Kidney glomerular epithelial cell (primary cell): ENCODE data around the gene UBFD1.
A peak's percentile ranks its signal among the peaks of the same experiment; 100 is the strongest.
"Not testable (repeated sequence)": the region's sequence is repeated elsewhere in the genome, so short reads cannot be mapped to it uniquely, and the experiment has no call there.

Experiments used
- DNase-seq: peaks from one replicate; lab custom pipeline; 2025; lab: John Stamatoyannopoulos, UW

Gene UBFD1

DNA sequence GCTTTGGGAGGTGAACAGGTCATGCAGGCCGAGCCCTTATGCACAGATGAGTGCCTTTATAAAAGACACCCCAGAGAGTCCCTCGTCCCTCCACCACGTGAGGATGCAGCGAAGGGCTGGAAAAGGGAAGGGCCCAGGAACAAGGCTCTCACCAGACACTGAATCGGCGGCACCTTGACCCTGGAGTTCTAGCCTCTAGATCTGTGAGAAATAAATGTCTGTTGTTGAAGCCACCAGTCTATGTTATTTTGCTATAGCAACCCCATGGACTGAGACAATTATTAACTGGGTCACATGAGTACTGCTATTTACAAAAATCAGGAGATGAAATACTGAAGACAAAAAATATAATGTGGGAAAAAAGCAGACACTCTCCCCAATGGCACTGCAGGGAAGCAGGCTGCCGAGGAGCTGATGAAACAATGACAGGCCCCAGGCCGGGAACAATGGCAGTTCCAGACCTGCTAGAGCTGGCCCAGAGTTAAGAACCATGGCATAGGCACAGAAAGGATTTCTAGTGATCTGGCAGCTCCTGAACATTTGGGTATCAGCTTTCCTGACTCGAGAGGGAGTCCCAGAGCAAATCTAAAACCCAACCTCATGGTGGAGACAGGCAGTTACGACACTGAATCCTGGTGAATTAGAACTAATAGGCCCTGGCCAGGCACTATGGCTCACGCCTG, 29.4 kb upstream of the UBFD1 start:
- DNase-seq, result peak; percentile 13

DNA sequence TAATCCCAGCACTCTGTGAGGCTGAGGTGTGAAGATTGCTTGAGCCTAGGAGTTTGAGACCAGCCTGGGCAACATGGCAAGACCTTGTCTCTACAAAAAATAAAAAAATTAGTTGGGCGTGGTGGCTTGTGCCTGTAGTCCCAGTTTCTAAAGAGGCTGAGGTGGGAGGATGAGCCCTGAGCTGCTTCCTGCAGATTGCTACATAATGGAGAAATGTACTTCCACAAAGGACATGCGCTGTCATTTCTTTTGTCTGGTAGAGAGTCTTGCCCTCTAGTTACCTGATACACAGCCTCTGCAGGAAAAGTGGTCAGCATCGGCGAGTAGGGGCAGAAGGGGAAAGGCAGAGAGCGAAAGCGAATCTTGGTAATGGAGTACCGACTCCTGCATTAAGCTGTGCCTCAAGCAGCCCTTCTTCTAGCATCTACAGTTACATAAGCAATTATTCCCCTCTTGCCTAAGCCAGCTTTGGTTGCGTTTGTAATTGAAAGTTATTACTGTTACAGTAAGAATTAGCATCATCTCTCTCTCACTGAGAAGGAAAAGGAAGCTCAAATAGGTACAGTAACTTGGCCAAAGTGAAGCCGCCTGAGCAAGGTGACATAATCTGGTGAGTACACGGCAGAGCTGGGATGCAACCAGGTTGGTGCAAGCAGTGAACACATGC, 28.8 kb upstream of the UBFD1 start:
- DNase-seq, result no peak

DNA sequence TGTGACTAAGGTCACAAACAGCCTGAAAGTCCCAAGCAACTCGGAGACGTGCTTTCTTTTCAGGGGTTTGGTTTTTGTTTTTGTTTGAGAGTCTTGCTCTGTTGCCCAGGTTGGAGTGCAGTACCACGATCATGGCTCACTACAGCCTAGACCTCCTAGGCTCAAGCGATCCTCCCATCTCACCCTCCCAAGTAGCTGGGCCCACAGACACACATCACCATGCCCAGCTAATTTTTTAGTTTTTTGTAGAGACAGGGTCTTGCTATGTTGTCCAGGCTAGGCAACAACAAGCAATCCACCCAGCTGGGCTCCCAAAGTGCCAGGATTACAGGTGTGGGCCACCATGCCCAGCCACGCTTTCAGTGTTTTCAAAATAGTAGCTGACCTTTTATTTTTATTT, 27.5 kb upstream of the UBFD1 start:
- DNase-seq, result no peak

DNA sequence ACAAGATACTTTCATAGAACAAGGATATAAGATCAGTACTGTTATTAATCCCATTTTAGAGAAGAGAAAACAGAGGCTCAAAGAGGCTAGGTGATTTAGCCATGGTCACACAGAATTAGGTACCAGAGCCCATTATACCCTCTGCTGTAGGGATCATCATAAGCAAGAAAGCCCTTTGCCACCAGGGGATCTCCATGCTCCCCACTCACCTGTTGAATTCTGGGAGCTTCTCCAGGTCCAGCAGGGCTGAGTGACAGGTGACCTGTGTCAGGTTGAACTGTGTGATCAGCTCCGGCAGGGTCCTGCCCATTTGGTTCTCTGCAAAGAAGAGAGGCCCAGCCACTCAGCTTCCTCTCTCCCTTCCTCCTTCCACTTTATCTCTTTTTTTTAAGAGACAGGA, 25.1 kb upstream of the UBFD1 start:
- no peak for DNase-seq

GRCh38 chr16:23534868-23535860, 22.4 kb upstream of the UBFD1 start:
- DNase-seq, result no peak

DNA sequence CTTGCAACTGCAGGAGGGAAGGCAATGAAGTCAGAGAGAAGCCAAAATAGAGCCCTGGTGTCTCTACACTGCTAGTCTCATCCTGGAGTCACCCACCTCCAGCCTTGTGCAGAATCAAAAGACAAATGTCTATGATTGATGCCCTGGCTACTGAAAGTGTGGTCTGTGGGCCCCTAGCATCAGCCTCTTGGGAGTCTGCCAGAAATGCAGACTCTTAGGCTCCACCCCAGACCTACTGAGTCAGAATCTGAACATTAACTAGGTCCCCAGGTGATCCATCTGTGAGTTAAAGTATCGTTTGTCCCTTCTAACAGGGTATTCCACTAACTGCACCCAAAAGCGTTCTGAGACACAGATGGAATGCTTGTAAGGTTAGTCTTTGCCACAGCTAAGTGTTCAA, 21.6 kb upstream of the UBFD1 start:
- peak; percentile 20 for DNase-seq

- DNase-seq, result no peak
Measured at GRCh38 chr16:23537390-23537789, 20.1 kb upstream of the UBFD1 start.

DNA sequence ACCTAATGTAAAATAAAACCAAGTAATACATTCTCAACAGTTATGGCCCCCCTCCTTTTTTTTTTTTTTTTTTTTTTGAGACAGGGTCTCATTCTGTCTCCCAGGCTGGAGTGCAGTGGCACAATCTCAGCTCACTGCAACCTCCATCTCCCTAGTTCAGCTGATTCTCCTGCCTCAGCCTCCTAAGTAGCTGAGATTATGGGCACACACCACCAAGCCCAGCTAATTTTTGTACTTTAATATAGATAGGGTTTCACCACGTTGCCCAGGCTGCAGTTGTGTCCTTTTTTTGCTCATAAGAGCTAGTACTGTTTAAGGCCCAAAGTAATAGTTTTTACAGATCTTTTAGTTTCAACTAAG, 18.6 kb upstream of the UBFD1 start:
- DNase-seq, result no peak

DNA sequence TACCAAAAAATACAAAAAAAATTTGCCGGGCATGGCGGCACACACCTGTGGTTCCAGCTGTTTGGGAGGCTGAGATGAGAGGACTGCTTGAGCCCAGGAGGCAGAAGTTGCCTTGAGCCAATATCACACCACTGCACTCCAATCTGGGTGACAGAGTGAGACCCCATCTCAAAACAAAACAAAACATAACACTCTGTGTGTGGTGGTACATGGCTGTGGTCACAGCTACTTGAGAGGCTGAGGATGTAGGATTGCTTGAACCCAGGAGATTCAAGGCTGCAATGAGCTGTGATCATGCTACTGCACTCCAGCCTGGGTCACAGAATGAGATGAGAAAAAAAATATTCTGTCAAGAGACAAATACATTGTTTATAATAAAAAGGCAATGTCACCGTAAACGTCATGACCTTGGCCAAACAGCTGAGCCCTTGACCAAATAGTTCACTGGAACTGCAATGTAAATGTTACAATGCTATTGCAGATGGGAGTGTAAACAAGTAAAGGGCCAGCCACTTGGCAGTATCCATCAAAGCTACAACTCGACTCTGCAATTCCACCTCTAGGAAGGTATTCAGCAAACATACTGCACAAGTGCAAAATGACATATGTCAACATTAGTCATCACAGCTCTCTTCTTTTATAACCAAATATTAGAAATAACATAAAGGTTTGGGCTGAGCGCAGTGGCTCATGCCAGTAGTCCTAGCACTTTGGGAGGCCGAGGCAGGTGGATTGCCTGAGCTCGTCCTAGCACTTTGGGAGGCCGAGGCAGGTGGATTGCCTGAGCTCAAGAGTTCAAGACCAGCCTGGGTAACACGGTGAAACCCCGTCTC, 17.3 kb upstream of the UBFD1 start:
- no peak for DNase-seq

DNA sequence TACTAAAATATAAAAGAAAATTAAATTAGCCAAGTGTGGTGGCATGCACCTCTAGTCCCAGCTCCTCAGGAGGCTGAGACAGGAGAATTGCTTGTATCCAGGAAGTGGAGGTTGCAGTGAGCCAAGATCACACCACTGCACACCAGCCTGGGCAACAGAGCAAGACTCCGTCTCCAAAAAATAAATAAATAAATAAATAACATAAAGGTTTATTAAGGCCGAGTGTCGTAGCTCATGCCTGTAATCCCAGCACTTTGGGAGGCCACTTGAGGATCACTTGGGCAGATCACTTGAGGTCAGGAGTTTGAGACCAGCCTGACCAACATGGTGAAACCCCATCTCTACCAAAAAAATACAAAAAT, 16.7 kb upstream of the UBFD1 start:
- not testable (repeated sequence) for DNase-seq

DNA sequence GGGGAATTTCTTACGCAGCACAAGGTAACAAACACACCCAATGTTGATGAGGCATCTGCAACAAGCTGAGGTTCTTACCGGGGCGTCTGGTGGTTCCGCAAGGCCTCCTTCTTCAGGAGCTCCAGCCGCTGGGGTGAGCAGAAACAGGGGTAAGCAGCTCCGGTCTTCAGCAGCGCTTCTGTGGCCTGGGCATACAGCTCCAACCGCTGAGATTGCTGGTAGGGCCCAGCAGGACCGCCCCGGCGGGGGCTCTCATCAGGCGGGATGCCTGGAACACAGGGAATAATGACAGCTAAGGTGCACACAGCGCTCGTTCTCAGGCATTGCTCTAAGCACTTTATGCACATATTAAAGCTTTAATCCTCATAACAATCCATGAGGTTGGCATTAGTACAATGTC, 13.1 kb upstream of the UBFD1 start:
- no peak for DNase-seq

DNA sequence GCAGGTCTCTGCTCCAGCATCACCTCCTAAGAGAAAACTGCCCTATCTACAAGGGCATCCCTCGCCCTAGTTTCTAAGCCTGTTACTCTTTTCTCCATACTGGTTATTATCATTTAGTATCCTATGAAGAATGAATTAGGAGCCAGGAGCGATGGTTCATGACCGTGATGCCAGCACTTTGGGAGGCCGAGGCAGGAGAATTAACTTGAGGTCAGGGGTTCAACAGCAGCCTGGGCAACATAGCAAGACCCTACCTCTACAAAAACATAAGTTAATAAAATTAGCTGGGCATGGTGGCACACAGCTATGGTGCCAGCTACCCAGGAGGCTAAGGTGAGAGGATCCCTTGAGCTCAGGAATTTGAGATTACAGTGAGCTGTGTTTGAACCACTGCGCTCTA, 7.6 kb upstream of the UBFD1 start:
- DNase-seq, result no peak

- DNase-seq, result no peak
Measured at GRCh38 chr16:23552161-23552560, 5.4 kb upstream of the UBFD1 start.

GRCh38 chr16:23554536-23554935, 3.0 kb upstream of the UBFD1 start:
- no peak for DNase-seq

- no peak for DNase-seq
Measured at GRCh38 chr16:23557779-23558702, 514 bp downstream of the UBFD1 start.

- DNase-seq, result no peak
Measured at GRCh38 chr16:23561586-23561985, 4.1 kb downstream of the UBFD1 start.

DNA sequence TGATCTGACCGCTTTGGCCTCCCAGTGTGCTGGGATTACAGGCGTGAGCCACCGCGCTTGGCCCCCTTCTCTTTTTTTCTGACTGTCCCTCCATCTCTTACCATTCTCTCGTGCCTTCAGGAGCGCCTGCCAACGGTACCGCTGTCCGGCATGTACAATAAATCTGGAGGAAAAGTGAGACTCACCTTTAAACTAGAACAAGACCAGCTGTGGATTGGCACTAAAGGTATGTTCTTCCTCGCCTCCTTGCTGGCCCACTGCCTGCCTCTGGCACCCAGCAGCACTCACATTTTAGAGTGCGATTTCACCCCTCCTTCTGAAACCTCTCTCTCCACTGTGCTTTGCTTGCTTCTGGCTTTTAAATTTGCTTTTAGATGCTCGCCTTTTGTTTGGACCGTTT, 5.0 kb downstream of the UBFD1 start:
- no peak for DNase-seq

DNA sequence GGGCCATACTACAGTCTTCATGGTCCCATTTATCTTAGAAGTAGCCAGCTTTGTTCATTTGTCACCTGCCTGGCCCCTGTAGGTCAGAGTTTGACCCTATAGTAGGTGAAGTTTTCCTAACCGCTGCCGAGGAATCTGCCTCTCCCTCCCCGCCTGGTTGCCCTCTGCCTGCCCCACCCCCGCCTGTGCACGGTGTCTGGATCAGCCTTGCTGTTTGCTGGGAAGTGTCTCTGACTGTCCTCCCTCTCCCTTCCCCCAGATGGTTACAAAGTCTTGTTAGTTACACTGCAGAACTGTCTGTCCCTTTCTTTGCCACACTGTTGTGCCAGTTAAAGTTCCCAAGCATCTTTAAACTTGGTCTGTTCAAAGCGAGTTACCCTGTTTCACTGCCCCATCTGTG, 5.7 kb downstream of the UBFD1 start:
- DNase-seq, result no peak

DNA sequence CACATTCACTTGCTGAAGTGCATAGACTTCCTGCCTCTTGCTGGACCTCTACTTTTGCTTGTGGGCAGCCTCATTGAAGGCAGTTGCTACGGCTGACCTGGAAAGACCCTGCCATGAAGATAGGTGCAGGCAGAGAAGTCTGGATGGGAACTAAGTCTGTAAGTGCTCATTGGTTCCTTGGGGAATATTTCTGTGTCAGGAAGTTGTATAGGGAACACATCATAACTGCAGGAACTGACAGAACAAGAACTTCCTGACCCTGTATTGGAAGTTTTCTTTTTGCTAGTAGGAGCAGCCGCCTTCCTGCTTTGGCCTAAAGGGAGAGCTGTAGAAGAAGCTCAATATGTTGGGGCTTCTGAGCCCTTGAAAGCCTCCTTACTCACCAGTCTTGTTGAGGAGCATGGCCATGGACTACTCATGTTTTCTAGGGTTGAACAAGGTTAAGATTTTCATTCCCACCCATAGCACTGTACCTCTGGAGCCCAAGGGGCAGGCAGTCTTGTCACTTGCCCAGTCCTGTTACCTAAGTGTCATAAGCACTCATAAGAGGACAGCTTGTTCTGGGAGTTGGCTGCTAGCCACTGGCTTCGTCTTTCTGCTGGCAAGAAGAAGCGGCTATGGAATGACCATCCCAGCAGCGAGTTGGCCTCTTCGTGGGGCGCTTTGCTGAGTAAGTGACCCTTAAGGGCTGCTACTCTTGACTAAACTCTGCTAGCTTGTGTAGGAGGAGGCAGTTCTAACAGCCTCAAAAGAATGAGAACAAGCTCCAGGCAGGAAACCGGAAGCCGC, 7.2 kb downstream of the UBFD1 start:
- DNase-seq, result no peak

GRCh38 chr16:23566724-23567123, 9.2 kb downstream of the UBFD1 start:
- no peak for DNase-seq
